IPS-18a (cell line): ENCODE results near the gene SECTM1.

Experiments
- H3K27ac ChIP-seq: one replicate; pipeline ENCODE4 v1.5.1; 2013; ENCODE audit warnings: low read length
- H3K27me3 ChIP-seq: one replicate; pipeline ENCODE4 v1.6.1; 2013; ENCODE audit warnings: mild to moderate bottlenecking, low read length; ENCODE audit not compliant: control insufficient read depth, insufficient read depth
- H3K36me3 ChIP-seq: one replicate; pipeline ENCODE4 v1.6.1; 2013; ENCODE audit warnings: low read depth, low read length; ENCODE audit not compliant: control insufficient read depth
- H3K4me1 ChIP-seq: one replicate; pipeline ENCODE4 v1.6.1; 2013; ENCODE audit warnings: low read depth, low read length; ENCODE audit not compliant: control insufficient read depth
- H3K4me3 ChIP-seq: one replicate; pipeline ENCODE4 v1.5.1; 2013; ENCODE audit warnings: low read length
- H3K9ac ChIP-seq: one replicate; pipeline ENCODE4 v1.6.1; 2013; ENCODE audit warnings: mild to moderate bottlenecking, low read length, moderate library complexity
- H3K9me3 ChIP-seq: one replicate; pipeline ENCODE4 v1.6.1; 2013; ENCODE audit warnings: low read depth, low read length; ENCODE audit not compliant: control insufficient read depth

Gene SECTM1

DNA sequence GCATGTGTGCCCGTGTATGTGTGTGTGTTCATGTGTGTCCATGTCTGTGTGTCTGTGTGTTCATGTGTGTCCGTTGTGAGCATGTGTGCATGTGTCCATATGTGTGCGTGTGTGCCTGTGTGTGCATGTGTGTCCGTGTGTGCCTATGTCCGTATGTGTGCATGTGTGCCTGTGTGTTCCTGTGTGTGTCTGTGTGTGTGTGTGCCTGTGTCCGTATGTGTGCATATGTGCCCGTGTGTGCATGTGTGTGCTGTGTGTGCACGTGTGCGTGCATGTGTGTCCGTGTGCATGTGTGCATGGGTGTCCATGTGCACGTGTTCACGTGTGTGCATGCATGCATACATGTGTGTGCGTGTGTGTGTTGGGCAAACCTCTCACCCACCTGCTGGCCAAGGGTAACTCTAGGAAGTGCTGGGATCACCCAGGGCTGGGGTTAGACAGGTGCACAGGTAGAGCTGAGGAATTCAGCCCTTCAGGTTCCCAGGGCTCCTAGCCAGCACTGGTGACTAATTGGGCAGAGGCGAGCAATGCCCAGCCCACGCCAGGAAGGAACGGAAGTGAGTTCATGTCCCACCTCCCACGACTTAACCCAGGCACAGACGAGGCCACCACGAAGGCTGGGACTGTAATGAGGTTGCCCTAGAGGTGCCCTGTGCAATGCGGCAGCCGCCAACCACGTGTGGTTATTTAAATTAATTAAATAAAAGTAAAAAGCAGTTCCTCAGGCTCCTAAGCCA lies 51.9 kb downstream of the SECTM1 start:
- H3K36me3 ChIP-seq = no peaks in the 10 kb centered on the region
- H3K27ac ChIP-seq = no peak overlapping the region
- H3K4me1 ChIP-seq = peaks cover 4% of the 10 kb centered on the region
- H3K9ac ChIP-seq = no peak overlapping the region
- H3K9me3 ChIP-seq = no peaks in the 10 kb centered on the region
- no peaks in the 10 kb centered on the region for H3K27me3 ChIP-seq
- no peak overlapping the region for H3K4me3 ChIP-seq

DNA sequence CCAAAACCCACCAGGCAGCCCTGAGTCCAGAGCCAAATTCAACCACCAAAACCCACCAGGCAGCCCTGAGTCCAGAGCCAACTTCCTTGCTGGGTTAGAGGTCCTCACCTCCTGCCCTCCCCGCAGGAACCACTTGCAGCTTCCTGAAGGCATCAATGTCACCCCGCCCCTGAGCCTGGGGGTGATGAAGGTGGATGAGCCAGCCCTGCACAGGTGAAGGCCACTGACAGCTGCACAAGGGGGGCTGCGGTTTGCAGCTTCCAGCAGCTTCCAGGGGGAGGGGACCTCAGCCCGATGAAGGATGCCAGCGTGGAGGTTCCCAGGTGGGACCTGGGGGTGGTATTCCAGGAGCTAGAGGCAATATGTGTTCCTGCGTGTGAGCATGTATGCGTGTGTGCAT lies 52.5 kb downstream of the SECTM1 start:
- Histone ChIP-seq H3K27ac (no peak overlapping the region), H3K9ac (no peak overlapping the region), H3K4me1 (peaks cover 4% of the 10 kb centered on the region), H3K36me3 (no peaks in the 10 kb centered on the region), H3K4me3 (no peak overlapping the region), H3K27me3 (no peaks in the 10 kb centered on the region), H3K9me3 (no peaks in the 10 kb centered on the region)

GRCh38 chr17:82280537-82280936 lies 53.0 kb downstream of the SECTM1 start:
- H3K27ac ChIP-seq = no peak overlapping the region
- H3K36me3 ChIP-seq = no peaks in the 10 kb centered on the region
- no peak overlapping the region for H3K4me3 ChIP-seq
- H3K9ac ChIP-seq = no peak overlapping the region
- H3K9me3 ChIP-seq = no peaks in the 10 kb centered on the region
- peaks cover 4% of the 10 kb centered on the region for H3K4me1 ChIP-seq
- no peaks in the 10 kb centered on the region for H3K27me3 ChIP-seq

- H3K4me3 ChIP-seq = no peak overlapping the region
- H3K36me3 ChIP-seq = no peaks in the 10 kb centered on the region
- no peak overlapping the region for H3K27ac ChIP-seq
- H3K9ac ChIP-seq = no peak overlapping the region
- H3K4me1 ChIP-seq = peaks cover 5% of the 10 kb centered on the region
- H3K9me3 ChIP-seq = no peaks in the 10 kb centered on the region
- H3K27me3 ChIP-seq = peaks cover 6% of the 10 kb centered on the region
These were observed 54.7 kb downstream of the SECTM1 start for GRCh38 chr17:82278786-82279391.

GRCh38 chr17:82278308-82278707 lies 55.3 kb downstream of the SECTM1 start:
- Histone ChIP-seq H3K27ac (no peak overlapping the region), H3K9ac (no peak overlapping the region), H3K4me3 (no peak overlapping the region), H3K9me3 (no peaks in the 10 kb centered on the region), H3K27me3 (peaks cover 6% of the 10 kb centered on the region), H3K36me3 (no peaks in the 10 kb centered on the region), H3K4me1 (peaks cover 7% of the 10 kb centered on the region)

DNA sequence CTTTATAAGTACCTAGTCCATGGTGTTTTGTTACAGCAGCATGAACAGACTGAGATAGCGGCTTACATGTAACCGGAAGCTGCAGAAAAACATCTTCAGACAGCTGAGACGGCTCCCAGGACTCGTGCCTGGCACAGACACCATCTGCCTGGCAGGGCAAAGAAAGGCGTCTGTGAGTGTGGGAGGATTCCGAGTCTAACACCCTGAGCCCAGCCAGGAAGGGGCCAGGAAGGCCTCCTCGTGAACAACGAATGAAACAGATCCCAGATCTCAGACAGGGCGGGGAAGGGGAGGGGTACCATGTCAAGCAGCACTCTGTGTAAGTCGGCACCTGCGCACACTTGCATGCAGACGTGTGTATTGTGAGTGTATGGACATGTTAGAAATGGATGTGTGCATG lies 55.7 kb downstream of the SECTM1 start:
- peaks cover 6% of the 10 kb centered on the region for H3K27me3 ChIP-seq
- H3K36me3 ChIP-seq = no peaks in the 10 kb centered on the region
- H3K27ac ChIP-seq = no peak overlapping the region
- peaks cover 7% of the 10 kb centered on the region for H3K4me1 ChIP-seq
- no peak overlapping the region for H3K9ac ChIP-seq
- no peak overlapping the region for H3K4me3 ChIP-seq
- H3K9me3 ChIP-seq = no peaks in the 10 kb centered on the region

DNA sequence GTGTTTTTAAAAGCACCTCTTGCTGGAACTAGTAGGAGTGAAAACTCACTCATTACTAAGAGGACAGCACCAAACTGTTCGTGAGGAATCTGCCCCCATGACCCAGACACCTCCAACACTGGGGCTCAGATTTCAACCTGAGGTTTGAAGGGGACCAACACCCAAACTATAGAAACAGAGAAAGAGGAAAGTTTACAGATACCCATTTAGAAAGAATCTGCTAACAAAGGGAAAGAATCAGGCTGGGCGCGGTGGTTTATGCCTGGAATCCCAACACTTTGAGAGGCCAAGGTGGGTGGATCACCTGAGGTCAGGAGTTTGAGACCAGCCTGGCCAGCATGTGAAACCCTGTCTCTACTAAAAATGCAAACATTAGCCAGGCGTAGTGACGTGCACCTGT lies 56.6 kb downstream of the SECTM1 start:
- Histone ChIP-seq H3K4me3 (no peak overlapping the region), H3K36me3 (peaks cover under 1% of the 10 kb centered on the region), H3K27ac (no peak overlapping the region), H3K27me3 (peaks cover 6% of the 10 kb centered on the region), H3K4me1 (peaks cover 7% of the 10 kb centered on the region), H3K9me3 (no peaks in the 10 kb centered on the region), H3K9ac (no peak overlapping the region)

DNA sequence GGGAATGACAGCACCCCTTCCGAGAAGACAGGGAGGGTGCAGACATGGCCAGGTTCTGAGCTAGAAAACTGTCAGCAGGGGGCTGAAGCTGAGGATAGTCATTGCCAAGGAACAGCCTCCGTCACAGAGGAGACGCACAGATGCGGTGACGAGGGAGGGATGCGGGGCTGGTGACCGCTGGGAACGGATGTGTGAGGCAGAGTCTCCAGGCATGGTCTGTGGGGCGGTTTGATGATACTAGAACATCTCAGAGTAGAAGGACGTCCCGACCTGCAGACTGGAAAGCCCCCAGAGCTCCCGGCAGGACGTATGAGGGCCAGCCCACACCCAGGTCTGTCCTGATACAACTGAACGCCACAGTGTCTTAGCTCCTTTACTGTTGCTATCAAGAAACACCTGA lies 58.2 kb downstream of the SECTM1 start:
- peaks cover 6% of the 10 kb centered on the region for H3K27me3 ChIP-seq
- no peak overlapping the region for H3K9ac ChIP-seq
- no peak overlapping the region for H3K27ac ChIP-seq
- H3K4me3 ChIP-seq = no peak overlapping the region
- no peaks in the 10 kb centered on the region for H3K9me3 ChIP-seq
- peaks cover 14% of the 10 kb centered on the region for H3K36me3 ChIP-seq
- peaks cover 11% of the 10 kb centered on the region for H3K4me1 ChIP-seq

DNA sequence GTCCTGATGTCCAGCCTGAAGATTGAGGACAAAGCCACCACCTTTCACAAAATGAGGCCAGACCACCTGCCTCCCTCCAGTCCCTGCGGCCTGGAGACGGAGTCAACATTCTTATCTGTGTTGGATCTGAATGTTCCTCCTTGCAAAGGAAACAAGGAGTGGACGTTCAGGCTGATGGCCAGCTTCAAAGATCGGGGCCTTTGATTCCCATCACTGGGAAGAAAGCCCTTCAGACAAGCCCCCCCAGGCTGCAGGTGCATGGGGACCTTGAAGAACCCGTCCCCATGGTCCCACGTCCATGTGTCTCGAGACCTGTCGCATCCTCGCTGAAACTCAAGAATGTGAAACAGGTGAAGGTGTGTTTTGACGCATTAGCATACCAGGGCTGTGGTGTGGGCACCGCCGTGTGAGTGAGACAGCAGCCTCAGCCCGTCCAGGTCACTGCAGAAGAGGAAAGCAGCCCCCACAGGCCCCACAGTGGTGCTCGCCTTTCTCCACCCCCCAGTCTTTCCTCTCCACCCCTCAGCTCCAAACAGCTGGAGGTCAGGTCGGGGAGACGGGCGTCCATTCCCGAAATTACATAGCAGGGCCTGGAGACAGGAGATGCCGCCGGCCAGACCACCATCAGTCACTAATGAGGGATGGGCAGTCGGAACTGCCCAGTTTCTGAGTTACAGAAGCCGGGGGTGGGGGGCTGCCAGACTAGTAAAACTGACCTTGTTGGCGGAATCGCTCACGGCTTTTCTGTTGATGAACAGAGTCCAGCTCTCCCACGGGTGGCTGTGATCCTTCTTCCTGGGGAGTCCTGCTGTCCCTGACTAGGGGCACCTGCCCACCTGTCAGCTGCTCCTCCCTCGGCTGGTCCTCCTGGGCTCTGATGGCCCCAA lies 59.2 kb downstream of the SECTM1 start:
- Histone ChIP-seq H3K27ac (no peak overlapping the region), H3K9me3 (no peaks in the 10 kb centered on the region), H3K9ac (peak overlapping the region; percentile 12), H3K27me3 (peaks cover 6% of the 10 kb centered on the region), H3K4me1 (peaks cover 11% of the 10 kb centered on the region), H3K36me3 (peaks cover 17% of the 10 kb centered on the region), H3K4me3 (peak overlapping the region; percentile 65)

DNA sequence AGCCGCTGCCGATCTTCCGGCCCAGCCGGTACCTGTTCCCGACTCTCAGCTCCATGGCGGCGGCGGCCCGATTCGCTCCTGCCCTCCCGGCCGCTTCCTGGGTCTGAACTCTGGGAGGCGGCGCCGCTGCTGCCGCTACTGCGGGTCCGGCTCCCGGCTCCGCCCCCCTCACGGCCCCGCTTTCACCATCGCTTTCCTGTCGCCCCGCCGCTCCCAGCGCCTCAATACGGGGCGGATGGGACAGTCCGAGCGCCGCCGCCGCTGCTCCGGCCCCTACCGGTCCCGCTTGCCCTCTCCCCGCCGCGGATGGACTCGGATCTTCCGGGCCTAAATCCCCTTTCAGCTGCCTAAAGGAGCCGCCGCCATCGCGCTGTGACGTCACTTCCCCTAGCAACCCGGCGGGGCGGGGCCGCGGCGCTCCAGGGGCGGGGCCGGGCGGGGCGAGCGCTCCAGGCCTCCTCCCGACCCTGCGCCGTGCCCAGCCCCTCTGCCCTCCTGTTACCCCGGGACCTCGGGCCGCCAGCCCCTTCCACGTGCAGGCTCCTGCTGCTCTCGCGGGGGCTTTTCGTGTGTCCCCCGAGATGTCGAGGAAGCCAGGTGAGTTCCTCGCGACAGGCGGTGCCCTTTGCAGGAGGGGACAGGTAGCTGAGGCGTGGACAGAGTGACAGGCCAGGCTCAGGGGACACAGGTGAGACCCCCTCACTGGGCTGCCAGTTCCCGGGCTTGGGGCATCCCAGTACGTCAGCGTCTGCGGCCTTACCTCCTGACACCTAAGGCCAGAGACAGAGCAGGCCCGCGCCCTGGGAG lies 60.0 kb downstream of the SECTM1 start, which contains the start of gene CSNK1D:
TSS of gene CSNK1D (minus strand) at position 374 of the 807 bp plus-strand sequence. CDS start at position 55, 319 bp downstream.
- Histone ChIP-seq H3K4me3 (peak within 1 kb of the TSS; percentile 73), H3K4me1 (peaks cover 7% of the 10 kb centered on the region), H3K9ac (peak within 1 kb of the TSS; percentile 79), H3K36me3 (peaks cover 17% of the 10 kb centered on the region), H3K27me3 (peaks cover 6% of the 10 kb centered on the region), H3K9me3 (no peaks in the 10 kb centered on the region), H3K27ac (no peak within 1 kb of the TSS)
